Omental fat pad (tissue), 4 donors: ENCODE data around the gene PDIA2. TPM values are rescaled to one million over a fixed set of nuclear protein-coding genes. Genes with fewer than 3 reads are reported as not detected.
A peak's percentile ranks its signal among the peaks of the same experiment; 100 is the strongest.

ENCODE experiments used
- ATAC-seq: fragments of 150-250 bp; one replicate; pipeline ENCODE4 v1.9.1; 2016; ENCODE audit warnings: mild to moderate bottlenecking, moderate library complexity; ENCODE audit not compliant: low FRiP score
- DNase-seq: peaks from one replicate; pipeline ENCODE4 v3.0.0-alpha.2; 2019; ENCODE audit warnings: low spot score
- total RNA-seq, 4 donors: library from RNA; depleted of rRNA; stranded (reverse); fragments of >200 nt; gene quantifications; one replicate each; pipeline ENCODE4 v1.1.0, GENCODE V29; 2016
- TF ChIP-seq, protein P1 (sequence below), 3 donors: fragments of 450-650 bp; IDR thresholded peaks; one replicate each; pipeline ENCODE4 v1.5.1; 2016 to 2017; ENCODE audit warnings: antibody characterized with exemption in 3 of 3, mild to moderate bottlenecking in 3 of 3, moderate library complexity in 2 of 3

Gene PDIA2
- total RNA-seq, 4 donors from 2014 or later: 1.5 to 5.3 (median 2.7) TPM; not detected in 1

- DNase-seq (no peak), ATAC-seq (no peak)
- TF ChIP-seq, protein P1, sequence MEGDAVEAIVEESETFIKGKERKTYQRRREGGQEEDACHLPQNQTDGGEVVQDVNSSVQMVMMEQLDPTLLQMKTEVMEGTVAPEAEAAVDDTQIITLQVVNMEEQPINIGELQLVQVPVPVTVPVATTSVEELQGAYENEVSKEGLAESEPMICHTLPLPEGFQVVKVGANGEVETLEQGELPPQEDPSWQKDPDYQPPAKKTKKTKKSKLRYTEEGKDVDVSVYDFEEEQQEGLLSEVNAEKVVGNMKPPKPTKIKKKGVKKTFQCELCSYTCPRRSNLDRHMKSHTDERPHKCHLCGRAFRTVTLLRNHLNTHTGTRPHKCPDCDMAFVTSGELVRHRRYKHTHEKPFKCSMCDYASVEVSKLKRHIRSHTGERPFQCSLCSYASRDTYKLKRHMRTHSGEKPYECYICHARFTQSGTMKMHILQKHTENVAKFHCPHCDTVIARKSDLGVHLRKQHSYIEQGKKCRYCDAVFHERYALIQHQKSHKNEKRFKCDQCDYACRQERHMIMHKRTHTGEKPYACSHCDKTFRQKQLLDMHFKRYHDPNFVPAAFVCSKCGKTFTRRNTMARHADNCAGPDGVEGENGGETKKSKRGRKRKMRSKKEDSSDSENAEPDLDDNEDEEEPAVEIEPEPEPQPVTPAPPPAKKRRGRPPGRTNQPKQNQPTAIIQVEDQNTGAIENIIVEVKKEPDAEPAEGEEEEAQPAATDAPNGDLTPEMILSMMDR (IDR thresholded peaks at IDR 0.05): no peak
Observed at GRCh38 chr16:275786-276232, 7.2 kb upstream of the PDIA2 start, which contains the start of gene RGS11. Gene RGS11, minus strand, starts transcription at chr16:275944. Its CDS starts 33 bp downstream, at chr16:275911.

- TF ChIP-seq, protein P1 (IDR thresholded peaks at IDR 0.05): no peak
- ATAC-seq (no peak), DNase-seq (no peak)
Observed at GRCh38 chr16:276426-277077, 6.4 kb upstream of the PDIA2 start.

DNA sequence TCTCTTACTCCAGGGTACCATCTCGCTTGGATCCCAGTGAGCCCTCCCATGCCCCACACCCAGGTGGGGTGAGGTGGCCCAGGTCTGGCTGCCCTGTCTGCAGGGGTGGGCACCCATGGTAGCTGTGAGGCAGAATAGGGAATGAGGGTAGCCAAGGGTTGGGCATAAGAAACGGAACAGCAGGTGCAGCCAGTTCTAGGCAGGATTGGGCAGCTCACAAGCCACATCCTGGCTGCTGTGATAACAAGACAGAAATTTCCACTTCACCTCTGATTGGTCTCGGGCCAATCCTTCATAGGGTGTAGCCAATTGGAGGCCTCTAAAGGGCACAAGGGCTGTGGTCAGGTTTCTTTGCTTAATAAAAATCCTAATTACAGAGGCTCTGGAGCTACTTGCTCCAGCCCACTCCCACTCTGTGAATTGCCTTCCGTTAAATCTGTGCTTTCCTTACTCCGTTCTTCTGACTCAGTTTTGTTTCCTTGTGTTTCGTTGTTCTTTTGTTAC lies 4.0 kb upstream of the PDIA2 start:
- ATAC-seq (no peak), DNase-seq (no peak)
- TF ChIP-seq, protein P1 (IDR thresholded peaks at IDR 0.05): no peak

DNA sequence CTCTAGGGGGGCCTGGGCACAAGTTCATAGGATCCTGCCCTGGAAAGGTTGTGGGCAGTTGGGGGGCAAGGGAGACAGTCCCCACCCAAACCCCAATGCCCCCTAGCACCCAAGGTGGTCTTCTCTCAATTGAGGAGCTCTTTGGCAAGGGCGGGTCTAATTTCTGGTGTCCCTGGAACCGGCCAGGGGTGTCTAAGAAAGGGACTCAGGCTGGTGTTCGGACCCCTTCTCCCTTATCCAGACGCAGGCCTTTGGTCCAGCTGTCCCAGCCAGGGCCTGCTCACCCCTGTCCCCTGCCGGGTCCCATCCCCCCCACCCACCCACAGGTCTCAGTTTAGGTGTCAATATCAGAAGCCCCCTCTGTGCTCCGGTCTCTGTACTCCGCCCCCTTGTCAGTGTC lies 3.4 kb upstream of the PDIA2 start:
- ATAC-seq (no peak), DNase-seq (no peak)
- TF ChIP-seq, protein P1 (IDR thresholded peaks at IDR 0.05): no peak

DNA sequence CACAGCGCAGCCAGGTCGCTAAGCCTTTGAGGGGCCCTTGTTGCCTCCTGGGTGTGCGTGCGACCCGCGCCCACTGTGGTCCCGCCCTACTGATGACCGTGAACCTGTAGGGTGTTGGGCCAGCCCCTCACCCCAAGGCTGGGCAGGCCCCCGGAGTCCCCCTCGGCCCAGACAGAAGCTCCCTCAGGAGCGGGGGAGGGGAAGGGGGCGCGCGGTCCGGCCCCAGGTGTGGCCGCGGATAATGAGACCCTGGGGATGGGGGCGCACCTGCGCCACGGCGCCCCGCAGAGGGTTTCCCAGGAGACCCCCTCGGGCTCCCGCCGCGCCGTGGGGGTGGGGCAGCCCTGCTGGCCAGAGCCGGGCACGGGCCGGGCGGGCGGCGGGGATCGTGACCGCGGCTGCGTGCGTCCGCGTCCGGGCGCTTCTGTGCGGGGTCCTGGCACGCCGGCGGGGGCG lies 2.9 kb upstream of the PDIA2 start:
- TF ChIP-seq, protein P1 (IDR thresholded peaks at IDR 0.05): no peak
- ATAC-seq (peak; percentile 3), DNase-seq (no peak)

GRCh38 chr16:280552-280951 lies 2.4 kb upstream of the PDIA2 start, which contains the start of gene ARHGDIG:
Gene ARHGDIG, plus strand, starts transcription at chr16:280591. Its CDS starts 90 bp downstream, at chr16:280681.
- ATAC-seq (peak; percentile 22), DNase-seq (no peak)
- TF ChIP-seq, protein P1 (IDR thresholded peaks at IDR 0.05): no peak
